GM23338 (cell line): ENCODE data around the gene RHO. TPM values are rescaled to one million over a fixed set of nuclear protein-coding genes. Genes with fewer than 3 reads are reported as not detected.

ENCODE experiments used
- ATAC-seq: fragments of 200-7000 bp; cut with Tn5 transposase; 3 replicates; pipeline ENCODE4 v1.9.1; 2020
- DNase-seq: peaks from one replicate; pipeline ENCODE4 v3.0.0-alpha.2; 2015; ENCODE audit warnings: low spot score
- H2AFZ ChIP-seq: fragments of 200-600 bp; sonication (generic); 2 replicates; pipeline ENCODE4 v1.8.0; 2016; ENCODE audit warnings: antibody characterized with exemption, mild to moderate bottlenecking, moderate library complexity
- H3F3A ChIP-seq: fragments of 200-600 bp; sonication (generic); replicated peaks from 2 replicates; pipeline ENCODE4 v1.8.0; 2017; ENCODE audit warnings: antibody characterized with exemption, mixed run types, low read depth
- H3K27ac ChIP-seq: fragments of 200-600 bp; sonication (generic); 2 replicates; pipeline ENCODE4 v1.6.1; 2016; ENCODE audit warnings: low read depth
- H3K27me3 ChIP-seq: fragments of 200-600 bp; sonication (generic); 2 replicates; pipeline ENCODE4 v1.8.0; 2016; ENCODE audit warnings: mild to moderate bottlenecking, mixed run types, moderate library complexity; ENCODE audit not compliant: insufficient read depth
- H3K36me3 ChIP-seq: fragments of 200-600 bp; sonication (generic); 2 replicates; pipeline ENCODE4 v1.8.0; 2016; ENCODE audit warnings: mild to moderate bottlenecking; ENCODE audit not compliant: insufficient read depth
- H3K4me1 ChIP-seq: fragments of 200-600 bp; sonication (generic); 2 replicates; pipeline ENCODE4 v1.8.0; 2016; ENCODE audit warnings: mild to moderate bottlenecking, moderate library complexity; ENCODE audit not compliant: insufficient read depth
- H3K4me2 ChIP-seq: fragments of 200-600 bp; sonication (generic); 2 replicates; pipeline ENCODE4 v1.7.1; 2017; ENCODE audit warnings: mixed run types
- H3K4me3 ChIP-seq: fragments of 200-600 bp; sonication (generic); 2 replicates; pipeline ENCODE4 v1.6.1; 2016; ENCODE audit warnings: mixed run types
- H3K79me2 ChIP-seq: fragments of 200-600 bp; sonication (generic); replicated peaks from 2 replicates; pipeline ENCODE4 v1.8.0; 2017; ENCODE audit warnings: mild to moderate bottlenecking; ENCODE audit not compliant: insufficient read depth
- H3K9me2 ChIP-seq: fragments of 200-600 bp; sonication (generic); 2 replicates; pipeline ENCODE4 v1.8.0; 2017; ENCODE audit not compliant: insufficient read depth
- H4K20me1 ChIP-seq: fragments of 200-600 bp; sonication (generic); replicated peaks from 2 replicates; pipeline ENCODE4 v1.8.0; 2017; ENCODE audit warnings: mild to moderate bottlenecking; ENCODE audit not compliant: insufficient read depth
- H3K27ac Mint-ChIP-seq: 2 replicates; pipeline ENCODE4 v1.8.0; 2020; ENCODE audit warnings: inconsistent platforms, mild to moderate bottlenecking, moderate library complexity, mixed read lengths
- H3K27me3 Mint-ChIP-seq: 3 replicates; pipeline ENCODE4 v1.8.0; 2022; ENCODE audit warnings: low read depth, mild to moderate bottlenecking, moderate library complexity, mixed read lengths, inconsistent platforms; ENCODE audit not compliant: insufficient read depth, poor library complexity
- H3K36me3 Mint-ChIP-seq: 3 replicates; pipeline ENCODE4 v1.8.0; 2021; ENCODE audit warnings: low read depth, mild to moderate bottlenecking, inconsistent platforms, moderate library complexity, mixed read lengths
- H3K4me1 Mint-ChIP-seq: 3 replicates; pipeline ENCODE4 v1.8.0; 2020; ENCODE audit warnings: mild to moderate bottlenecking, inconsistent platforms, mixed read lengths
- H3K4me3 Mint-ChIP-seq: 3 replicates; pipeline ENCODE4 v1.8.0; 2021; ENCODE audit warnings: moderate library complexity, mild to moderate bottlenecking, inconsistent platforms, mixed read lengths
- H3K9me3 Mint-ChIP-seq: 3 replicates; pipeline ENCODE4 v1.8.0; 2020; ENCODE audit warnings: moderate library complexity, mild to moderate bottlenecking, inconsistent platforms, mixed read lengths
- CREB1 ChIP-seq: fragments of 250-450 bp; sonication (Bioruptor Pico); IDR thresholded peaks from 2 replicates; pipeline ENCODE4 v1.5.0; 2020; ENCODE audit warnings: low read depth, mild to moderate bottlenecking, moderate library complexity
- ETS1 ChIP-seq: IDR thresholded peaks from 2 replicates; pipeline ENCODE4 v1.6.1; 2016; ENCODE audit warnings: antibody characterized with exemption
- EZH2 ChIP-seq: fragments of 200-600 bp; sonication (generic); IDR thresholded peaks from one replicate; pipeline ENCODE4 v1.8.0; 2017; ENCODE audit warnings: antibody characterized with exemption, mild to moderate bottlenecking, low read depth; ENCODE audit not compliant: unreplicated experiment
- EZH2phosphoT487 ChIP-seq: fragments of 200-600 bp; sonication (generic); IDR thresholded peaks from one replicate; pipeline ENCODE4 v1.8.1; 2018; ENCODE audit warnings: antibody characterized with exemption; ENCODE audit not compliant: unreplicated experiment
- JUNB ChIP-seq: IDR thresholded peaks from one replicate; pipeline ENCODE4 v1.6.1; 2016; ENCODE audit warnings: antibody characterized with exemption; ENCODE audit not compliant: unreplicated experiment
- NANOG ChIP-seq: IDR thresholded peaks from 2 replicates; pipeline ENCODE4 v1.6.1; 2016; ENCODE audit warnings: antibody characterized with exemption, borderline replicate concordance
- POLR2AphosphoS5 ChIP-seq: IDR thresholded peaks from 2 replicates; pipeline ENCODE4 v1.6.1; 2016; ENCODE audit warnings: antibody characterized with exemption, low read depth
- REST ChIP-seq: IDR thresholded peaks from one replicate; pipeline ENCODE4 v1.6.1; 2018; ENCODE audit warnings: antibody characterized with exemption; ENCODE audit not compliant: unreplicated experiment
- STAT1 ChIP-seq: IDR thresholded peaks from one replicate; pipeline ENCODE4 v1.6.1; 2016; ENCODE audit warnings: antibody characterized with exemption; ENCODE audit not compliant: unreplicated experiment
- ZNF114 ChIP-seq: fragments of 250-450 bp; sonication (Bioruptor Pico); IDR thresholded peaks from 2 replicates; pipeline ENCODE4 v1.5.0; 2020; ENCODE audit warnings: mild to moderate bottlenecking, moderate library complexity
- ZNF331 ChIP-seq: fragments of 250-450 bp; sonication (Bioruptor Pico); IDR thresholded peaks from 2 replicates; pipeline ENCODE4 v1.5.0; 2020; ENCODE audit warnings: low read depth, mild to moderate bottlenecking, moderate library complexity
- polyA plus RNA-seq: library from polyadenylated mRNA; unstranded; fragments of >200 nt; fragmentation: Nextera tagmentation; extraction: Ambion mirVana; gene quantifications from 2 replicates; pipeline ENCODE4 v1.2.1, GENCODE V29; 2016
- total RNA-seq: library from RNA; depleted of rRNA; stranded (reverse); fragments of >200 nt; shearing (Covaris generic); gene quantifications from 2 replicates; pipeline ENCODE4 v1.2.3, GENCODE V29; 2014
- TF ChIP-seq, protein P1 (sequence below), 2 experiments: fragments of 200-600 bp in 1 of 2; sonication (generic) in 1 of 2; conservative IDR thresholded peaks; 2 replicates each; pipeline versions ENCODE4 v1.5.1 to v1.6.1; 2016 to 2017; ENCODE audit warnings: antibody characterized with exemption in 2 of 2, low read depth in 2 of 2, mild to moderate bottlenecking in 2 of 2, moderate library complexity in 1 of 2

The RHO gene
- total and polyA plus RNA-seq, 2 experiments from 2014 or later: not detected

DNA sequence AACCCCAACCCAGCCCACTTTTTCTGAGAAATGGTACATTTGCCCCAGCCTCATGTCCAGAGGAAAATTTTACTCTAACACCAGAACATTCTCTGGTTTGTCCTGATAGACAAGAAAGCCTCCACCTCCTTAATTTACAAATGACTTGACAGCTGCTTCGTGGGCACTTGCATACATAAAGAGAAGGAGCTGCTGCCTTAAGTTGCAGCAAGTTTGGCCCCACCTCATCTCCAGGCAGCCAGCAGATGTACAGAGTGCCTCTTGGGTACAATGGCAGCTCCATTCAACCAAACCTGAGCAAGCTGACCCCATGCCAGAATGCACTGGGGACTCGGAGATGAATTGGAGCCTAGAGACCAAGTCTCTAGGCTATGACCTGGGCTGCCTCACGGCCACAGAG lies 8.4 kb downstream of the RHO start (continued):
- TF ChIP-seq CREB1 (CRISPR knock-in tag): no peak
- TF ChIP-seq NANOG: no peak
- no peak for TF ChIP-seq ZNF114 (CRISPR knock-in tag)
- no peak for TF ChIP-seq JUNB
- no peak for TF ChIP-seq EZH2phosphoT487
- no peak for TF ChIP-seq REST

DNA sequence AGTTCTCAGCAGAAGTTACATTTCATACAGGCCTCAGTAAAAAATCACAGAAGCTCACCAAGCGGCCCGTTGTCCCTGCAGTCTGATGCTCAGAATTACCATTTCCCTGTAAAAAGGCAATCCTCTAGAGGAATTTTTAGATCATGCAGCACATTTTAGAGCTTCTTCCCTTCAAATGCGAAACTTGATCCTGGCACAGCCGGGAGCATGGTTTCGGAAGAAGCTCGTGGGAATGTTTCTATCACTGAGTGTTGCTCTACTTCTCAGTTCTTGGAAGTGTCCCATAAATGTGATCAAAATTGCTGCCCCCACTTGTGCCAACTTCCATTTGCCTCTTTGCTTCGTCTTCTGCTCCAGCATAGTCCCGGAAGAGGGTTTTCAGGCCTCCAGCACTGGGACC lies 10.8 kb downstream of the RHO start:
- ATAC-seq (no peak; the same call in 2 of the 3 replicates), DNase-seq (no peak)
- Histone ChIP-seq H3K27ac (no peak overlapping the region), H4K20me1 (no peaks in the 10 kb centered on the region), H3F3A (no peaks in the 10 kb centered on the region), H3K36me3 (no peaks in the 10 kb centered on the region), H3K79me2 (no peaks in the 10 kb centered on the region), H3K4me2 (no peak overlapping the region), H3K4me1 (peaks cover 15% of the 10 kb centered on the region; the same call in 1 of the 2 replicates), H2AFZ (peak overlapping the region; percentile 43; the same call in 1 of the 2 replicates), H3K27me3 (no peaks in the 10 kb centered on the region), H3K9me2 (peaks cover 5% of the 10 kb centered on the region; the same call in 1 of the 2 replicates), H3K4me3 (no peak overlapping the region)
- no peak overlapping the region for H3K4me3 Mint-ChIP-seq
- no peaks in the 10 kb centered on the region for H3K36me3 Mint-ChIP-seq
- H3K9me3 Mint-ChIP-seq: no peaks in the 10 kb centered on the region
- peaks cover 16% of the 10 kb centered on the region for H3K27me3 Mint-ChIP-seq
- H3K4me1 Mint-ChIP-seq: peaks cover 37% of the 10 kb centered on the region
- no peak overlapping the region; the same call in 1 of the 2 replicates for H3K27ac Mint-ChIP-seq
- TF ChIP-seq POLR2AphosphoS5 (no peak), JUNB (no peak), ZNF114 (CRISPR knock-in tag) (no peak), EZH2 (no peak), REST (no peak), STAT1 (no peak), CREB1 (CRISPR knock-in tag) (no peak), ZNF331 (no peak), ETS1 (no peak), EZH2phosphoT487 (no peak), NANOG (no peak)
- TF ChIP-seq, protein P1, sequence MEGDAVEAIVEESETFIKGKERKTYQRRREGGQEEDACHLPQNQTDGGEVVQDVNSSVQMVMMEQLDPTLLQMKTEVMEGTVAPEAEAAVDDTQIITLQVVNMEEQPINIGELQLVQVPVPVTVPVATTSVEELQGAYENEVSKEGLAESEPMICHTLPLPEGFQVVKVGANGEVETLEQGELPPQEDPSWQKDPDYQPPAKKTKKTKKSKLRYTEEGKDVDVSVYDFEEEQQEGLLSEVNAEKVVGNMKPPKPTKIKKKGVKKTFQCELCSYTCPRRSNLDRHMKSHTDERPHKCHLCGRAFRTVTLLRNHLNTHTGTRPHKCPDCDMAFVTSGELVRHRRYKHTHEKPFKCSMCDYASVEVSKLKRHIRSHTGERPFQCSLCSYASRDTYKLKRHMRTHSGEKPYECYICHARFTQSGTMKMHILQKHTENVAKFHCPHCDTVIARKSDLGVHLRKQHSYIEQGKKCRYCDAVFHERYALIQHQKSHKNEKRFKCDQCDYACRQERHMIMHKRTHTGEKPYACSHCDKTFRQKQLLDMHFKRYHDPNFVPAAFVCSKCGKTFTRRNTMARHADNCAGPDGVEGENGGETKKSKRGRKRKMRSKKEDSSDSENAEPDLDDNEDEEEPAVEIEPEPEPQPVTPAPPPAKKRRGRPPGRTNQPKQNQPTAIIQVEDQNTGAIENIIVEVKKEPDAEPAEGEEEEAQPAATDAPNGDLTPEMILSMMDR (conservative IDR thresholded peaks at IDR 0.05; ENCODE audit: low read depth in 2 of 2): no peak
